EL (cell line): ENCODE measurements around the gene SCGB1D4.
A peak's percentile ranks its signal among the peaks of the same experiment; 100 is the strongest.
"Not testable (repeated sequence)": the region's sequence is repeated elsewhere in the genome, so short reads cannot be mapped to it uniquely, and the experiment has no call there.

Experiments used
- DNase-seq: peaks from one replicate; pipeline ENCODE4 v3.0.0-alpha.2; 2016

SCGB1D4 gene, protein sequence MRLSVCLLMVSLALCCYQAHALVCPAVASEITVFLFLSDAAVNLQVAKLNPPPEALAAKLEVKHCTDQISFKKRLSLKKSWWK

DNA sequence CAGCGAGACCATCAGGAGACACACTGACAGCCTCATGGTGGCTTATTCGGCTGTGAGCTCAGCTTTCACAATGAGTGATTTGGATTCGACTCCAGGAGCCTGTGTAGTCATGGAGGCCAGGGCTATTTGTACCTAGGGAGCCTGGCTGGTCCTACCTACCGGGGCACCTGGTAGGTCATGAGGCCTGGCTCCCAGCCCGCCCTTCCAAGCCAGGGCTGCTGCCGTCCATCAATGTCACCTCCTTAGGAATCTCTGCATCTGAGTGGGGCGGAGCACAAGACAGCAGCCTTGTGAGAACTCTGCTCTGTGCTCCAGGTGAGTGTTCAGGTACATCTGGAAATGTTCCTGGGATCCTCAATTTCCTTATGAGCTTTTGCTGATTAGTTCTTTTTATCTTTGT, at the start of gene SCGB1D4:
SCGB1D4 (minus strand) TSS at position 101 of the 400 bp plus-strand sequence; CDS start at position 36, 65 bp downstream.
- no peak for DNase-seq

DNA sequence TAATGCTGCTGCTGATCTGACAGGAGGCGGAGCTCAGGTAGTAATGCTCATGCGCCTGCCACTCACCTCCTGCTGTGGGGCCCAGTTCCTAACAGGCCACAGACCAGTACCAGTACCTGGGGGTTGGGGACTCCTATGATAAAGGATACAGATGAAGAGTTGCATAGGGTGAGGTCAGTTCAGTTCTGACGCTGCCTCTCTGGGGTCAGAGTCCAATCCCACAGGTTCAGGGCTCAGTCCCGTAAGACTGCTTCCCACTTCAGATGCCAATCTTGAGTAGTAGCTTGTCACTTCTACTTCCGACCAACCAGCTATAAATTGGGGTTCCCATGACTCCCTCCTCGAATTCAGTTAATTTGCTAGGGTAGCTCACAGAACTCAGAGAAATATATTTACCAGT, 47.0 kb upstream of the SCGB1D4 start:
- DNase-seq: no peak

DNA sequence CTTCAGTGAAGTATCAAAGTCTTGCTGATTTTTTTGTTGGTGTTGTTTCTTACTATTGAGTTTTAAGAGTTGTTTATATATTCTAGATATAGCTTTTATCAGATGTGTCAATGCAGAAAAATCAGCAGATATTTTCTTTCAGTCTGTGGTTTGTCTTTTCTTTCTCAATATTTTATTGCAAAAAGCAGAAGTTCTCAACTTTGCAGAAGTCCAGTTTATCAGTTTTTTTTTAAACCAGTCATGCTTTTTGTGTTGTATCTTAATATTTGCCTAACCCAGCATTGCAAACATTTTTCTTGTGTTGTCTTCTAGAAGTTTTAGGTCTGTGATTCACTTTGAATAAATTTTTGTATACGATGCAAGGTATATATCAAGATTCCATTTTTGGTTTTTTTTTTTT, 45.3 kb upstream of the SCGB1D4 start:
- no peak for DNase-seq

DNA sequence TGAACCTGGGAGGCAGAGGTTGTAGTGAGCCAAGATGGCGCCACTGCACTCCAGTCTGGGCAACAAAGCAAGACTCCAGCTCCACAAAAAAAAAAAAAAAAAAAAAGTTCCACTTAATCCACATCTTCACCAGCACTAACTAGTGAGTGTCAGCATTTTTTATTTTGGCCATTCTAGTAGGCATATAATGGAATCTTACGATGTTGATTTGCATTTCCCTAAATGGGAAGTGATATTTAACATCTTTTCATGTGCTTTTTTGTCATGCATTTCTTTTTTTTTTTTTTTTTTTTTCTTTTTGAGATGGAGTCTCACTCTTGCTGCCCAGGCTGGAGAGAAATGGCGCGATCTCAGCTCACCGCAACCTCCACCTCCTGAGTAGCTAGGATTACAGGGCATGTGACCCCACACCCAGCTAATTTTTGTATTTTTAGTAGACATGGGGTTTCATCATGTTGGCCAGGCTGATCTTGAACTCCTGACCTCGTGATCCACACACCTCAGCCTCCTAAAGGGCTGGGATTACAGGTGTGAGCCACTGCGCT, 44.8 kb upstream of the SCGB1D4 start:
- DNase-seq: not testable (repeated sequence)

DNA sequence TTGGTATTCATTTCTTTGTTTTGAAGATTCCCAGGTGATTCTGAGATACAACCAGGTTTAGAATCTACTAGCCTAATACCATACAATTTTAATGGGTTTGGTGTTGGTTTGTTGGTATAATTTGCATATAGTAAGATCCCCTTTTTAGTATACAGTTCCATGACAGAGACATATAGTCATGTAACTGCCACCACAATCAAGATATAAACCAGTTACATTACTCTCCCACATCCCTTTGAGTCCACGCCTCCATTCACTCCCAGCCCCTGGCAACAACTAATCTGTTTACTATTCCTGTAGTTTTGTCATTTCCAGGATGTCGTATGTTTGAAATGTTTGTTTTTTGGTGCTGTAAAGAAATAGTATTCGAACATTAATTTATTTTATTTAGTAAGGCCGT, 42.7 kb upstream of the SCGB1D4 start:
- DNase-seq: no peak

DNA sequence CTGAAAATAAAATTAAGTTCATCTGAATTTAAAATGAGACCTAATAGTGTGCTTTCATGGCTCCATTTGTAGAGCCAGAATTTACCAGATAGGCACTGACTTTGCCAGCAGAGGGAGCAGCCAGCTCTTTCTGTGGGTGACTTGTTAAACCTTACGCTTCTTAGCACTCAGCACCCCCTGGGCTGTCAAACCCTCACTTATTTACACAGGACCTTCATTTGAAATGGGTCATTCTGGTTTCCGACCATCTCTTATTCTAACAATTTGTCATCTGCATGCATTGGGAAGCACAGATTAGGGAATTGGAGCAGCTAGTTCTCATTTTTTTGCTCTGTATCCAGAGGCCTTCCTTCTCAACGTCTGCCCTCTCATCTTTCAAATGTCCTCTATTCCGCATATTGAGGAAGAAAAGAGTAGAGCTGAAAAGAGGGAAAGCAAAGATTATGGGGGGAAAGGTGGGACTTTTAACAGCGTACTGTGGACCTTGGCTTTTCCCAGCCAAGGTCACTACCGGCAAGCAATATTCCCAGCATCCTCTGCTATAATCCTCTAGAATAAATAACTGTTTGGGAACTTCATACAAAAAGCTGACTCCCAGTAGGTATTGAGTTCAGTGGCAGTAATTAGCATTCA, 41.5 kb upstream of the SCGB1D4 start:
- peak; percentile 37 for DNase-seq

DNA sequence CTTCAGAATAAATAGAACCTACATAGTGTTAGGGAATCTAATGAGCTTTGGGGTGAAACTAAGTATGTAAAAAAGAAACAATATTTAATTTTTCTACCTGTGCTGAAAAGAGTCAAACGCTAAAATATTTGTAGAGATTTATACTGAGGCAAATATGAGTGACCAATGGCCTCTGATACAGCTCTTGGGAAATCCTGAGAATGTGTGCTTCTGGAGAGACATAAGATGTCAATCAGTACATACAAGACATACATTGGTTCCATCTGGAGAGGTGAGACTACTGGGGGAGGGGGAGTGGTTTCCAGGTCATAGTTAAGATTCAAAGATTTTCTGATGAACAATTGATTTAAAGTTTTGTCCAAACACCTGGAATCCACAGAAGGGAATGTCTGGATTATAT, 39.3 kb upstream of the SCGB1D4 start:
- DNase-seq: no peak

DNA sequence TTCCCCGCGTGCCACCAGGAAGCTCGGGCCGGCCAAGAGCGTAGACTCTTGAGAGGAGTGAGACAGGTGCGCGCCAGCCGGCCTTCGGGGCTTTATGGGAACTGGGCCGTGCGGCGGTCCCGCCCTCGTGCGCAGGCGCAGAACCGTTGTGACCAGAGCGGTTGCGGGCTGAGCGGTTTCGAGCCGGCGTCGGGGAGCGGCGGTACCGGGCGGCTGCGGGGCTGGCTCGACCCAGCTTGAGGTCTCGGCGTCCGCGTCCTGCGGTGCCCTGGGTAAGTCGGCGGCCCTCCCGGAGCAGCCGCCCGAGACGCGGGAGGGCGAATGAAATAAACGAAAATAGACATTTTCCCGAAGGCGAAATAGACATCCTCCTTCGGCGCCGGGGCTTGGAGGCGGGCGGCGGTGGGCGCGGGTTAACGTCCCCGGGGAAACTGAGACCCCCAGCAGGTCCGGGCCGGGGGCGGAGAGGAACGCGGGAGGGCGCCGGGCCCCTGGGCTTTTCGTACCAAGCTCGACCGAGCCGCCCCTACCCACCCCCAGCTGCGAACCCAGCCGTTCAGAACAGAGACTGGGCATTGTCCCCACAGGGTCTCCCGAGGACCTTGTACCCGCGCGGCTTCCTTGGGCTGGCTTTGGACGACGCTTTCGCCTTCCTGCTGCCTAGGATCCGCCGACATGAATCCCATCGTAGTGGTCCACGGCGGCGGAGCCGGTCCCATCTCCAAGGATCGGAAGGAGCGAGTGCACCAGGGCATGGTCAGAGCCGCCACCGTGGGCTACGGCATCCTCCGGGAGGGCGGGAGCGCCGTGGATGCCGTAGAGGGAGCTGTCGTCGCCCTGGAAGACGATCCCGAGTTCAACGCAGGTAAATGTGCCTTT, 38.7 kb upstream of the SCGB1D4 start, which contains the start of gene ASRGL1:
ASRGL1 (plus strand) TSS at position 146 of the 879 bp plus-strand sequence; CDS start at position 676, 530 bp downstream.
- peak; percentile 63 for DNase-seq

DNA sequence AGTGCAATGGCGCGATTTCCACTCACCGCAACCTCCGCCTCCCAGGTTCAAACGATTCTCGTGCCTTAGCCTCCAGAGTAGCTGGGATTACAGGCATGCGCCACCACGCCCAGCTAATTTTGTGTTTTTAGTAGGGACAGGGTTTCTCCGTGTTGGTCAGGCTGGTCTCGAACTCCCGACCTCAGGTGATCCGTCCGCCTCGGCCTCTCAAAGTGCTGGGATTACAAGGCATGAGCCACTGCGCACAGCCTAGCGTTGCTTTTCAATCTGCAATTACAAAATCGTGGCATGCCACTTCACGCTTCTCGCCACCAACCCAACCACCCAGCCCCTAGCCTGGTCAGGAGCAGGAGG, 38.1 kb upstream of the SCGB1D4 start:
- not testable (repeated sequence) for DNase-seq

DNA sequence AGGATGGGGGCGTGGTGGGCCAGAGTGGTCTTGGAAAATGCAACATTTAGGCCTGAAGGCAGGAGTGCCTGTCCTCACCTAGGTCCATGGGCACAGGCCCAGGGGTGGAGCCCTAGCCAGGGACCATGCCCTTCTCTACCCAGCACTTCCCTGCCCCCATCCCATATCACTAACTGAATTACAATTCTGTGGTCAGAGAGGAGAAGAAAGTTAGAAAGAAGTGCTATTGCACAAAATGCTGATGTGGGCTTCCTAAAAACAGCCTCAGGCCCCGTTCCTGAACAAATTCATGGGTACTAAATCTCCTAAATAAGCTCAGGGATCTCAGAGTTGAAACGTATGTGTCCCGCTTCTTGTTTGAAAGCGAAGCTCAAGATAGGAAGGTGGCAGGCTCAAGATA, 34.9 kb upstream of the SCGB1D4 start:
- no peak for DNase-seq

DNA sequence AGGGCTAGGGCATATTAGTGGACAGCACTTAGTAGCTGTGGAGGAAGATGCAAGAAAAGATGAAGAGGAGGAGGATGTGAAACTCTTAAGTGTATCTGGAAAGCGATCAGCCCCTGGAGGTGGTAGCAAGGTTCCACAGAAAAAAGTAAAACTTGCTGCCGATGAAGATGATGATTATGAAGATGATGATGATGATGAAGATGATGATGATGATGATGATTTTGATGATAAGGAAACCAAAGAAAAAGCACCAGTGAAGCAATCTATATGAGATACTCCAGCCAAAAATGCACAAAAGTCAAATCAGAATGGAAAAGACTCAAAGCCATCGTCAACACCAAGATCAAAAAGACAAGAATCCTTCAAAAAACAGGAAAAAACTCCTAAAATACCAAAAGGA, 32.4 kb upstream of the SCGB1D4 start:
- not testable (repeated sequence) for DNase-seq

DNA sequence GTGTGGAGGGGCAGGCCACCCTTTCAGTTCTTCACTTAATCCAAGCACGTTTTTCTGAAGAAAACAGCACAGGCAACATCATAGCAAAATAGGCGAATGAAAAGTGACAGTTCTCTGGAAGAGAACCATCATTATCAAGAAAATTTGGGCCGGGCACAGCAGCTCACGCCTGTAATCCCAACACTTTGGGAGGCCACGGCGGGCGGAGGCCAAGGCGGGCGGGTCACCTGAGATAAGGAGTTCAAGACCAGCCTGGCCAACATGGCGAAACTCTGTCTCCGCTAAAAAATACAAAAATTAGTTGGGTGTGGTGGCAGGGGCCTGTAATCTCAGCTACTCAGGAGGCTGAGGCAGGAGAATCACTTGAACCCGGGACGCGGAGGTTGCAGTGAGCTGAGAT, 28.7 kb upstream of the SCGB1D4 start:
- not testable (repeated sequence) for DNase-seq

DNA sequence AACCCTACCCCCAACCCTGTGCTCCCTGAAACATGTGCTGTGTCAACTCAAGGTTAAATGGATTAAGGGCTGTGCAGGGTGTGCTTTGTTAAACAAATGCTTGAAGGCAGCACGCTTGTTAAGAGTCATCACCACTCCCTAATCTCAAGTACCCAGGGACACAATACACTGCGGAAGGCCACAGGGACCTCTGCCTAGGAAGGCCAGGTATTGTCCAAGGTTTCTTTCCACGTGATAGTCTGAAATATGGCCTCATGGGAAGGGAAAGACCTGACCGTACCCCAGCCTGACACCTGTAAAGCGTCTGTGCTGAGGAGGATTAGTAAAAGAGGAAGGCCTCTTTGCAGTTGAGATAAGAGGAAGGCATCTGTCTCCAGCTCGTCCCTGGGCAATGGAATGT, 27.8 kb upstream of the SCGB1D4 start:
- not testable (repeated sequence) for DNase-seq

DNA sequence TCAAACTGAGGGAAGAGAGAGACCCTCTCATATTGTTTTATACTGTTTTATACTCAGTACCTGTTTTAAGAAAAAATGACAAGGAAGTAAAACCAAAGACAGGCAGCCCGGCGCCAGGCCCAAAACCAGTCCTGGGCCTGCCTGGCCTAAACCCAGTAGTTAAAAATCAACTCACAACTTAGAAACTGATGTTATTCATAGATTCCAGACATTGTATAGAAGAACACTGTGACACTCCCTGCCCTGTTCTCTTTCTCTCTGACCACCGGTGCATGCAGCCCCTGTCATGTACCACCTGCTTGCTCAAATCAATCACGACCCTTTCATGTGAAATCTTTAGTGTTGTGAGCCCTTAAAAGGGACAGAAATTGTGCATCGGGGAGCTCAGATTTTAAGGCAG, 26.9 kb upstream of the SCGB1D4 start:
- not testable (repeated sequence) for DNase-seq

DNA sequence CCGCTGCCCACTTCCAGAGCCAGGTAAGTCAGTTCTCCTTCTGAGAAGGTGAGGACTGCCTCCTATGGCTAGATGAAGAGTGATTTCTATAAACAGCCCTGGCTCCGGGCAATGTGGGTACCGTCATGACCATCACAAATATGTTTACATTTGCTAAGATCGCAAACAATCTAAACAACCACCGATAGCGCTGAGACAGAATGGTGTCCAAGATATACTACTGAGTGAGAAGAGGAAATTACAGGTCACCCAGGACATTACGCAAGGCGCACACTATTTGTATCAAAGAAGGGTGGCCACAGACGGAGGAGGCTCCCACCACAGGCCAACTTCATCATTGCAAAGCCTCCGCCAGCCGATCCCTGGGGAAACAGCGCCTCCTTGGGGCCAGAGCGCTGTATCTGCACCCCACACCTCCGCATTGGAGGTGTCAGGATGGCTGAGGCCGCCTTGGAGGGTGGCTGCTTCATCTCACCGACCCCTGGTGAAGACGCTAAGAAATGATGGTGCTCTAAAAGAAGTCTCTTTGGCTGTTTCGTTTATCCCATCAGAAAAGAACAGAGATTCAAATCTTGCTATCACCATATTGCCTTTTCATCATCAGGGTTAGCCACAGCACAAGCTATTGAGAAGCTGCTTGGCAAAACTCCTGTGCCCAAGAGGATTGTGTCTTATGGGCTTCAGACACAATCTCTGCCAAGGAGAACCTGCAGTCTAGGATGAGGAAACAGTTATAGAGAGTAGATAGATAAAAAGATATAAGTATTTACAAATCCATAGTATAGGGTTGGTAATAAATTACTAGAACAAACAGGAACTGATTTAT, 26.1 kb upstream of the SCGB1D4 start:
- DNase-seq: peak; percentile 33

DNA sequence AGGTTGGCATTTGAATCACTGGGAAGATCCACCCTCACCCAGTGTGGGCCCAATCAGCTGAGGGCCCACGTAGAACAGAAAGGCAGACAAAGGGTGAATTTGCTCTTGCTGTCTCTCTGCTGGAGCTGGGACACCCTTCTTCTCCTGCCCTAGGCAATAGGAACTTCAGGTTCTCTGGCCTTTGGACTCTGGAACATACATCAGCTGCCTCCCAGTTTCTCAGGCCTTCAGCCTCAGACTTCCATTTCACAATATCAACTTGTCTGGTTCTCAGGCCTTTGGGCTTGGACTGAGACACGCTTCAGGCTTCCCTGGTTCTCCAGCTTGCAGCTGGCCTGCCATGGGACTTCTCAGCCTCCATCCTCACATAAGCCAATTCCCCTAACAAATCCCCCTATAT, 23.6 kb upstream of the SCGB1D4 start:
- no peak for DNase-seq

DNA sequence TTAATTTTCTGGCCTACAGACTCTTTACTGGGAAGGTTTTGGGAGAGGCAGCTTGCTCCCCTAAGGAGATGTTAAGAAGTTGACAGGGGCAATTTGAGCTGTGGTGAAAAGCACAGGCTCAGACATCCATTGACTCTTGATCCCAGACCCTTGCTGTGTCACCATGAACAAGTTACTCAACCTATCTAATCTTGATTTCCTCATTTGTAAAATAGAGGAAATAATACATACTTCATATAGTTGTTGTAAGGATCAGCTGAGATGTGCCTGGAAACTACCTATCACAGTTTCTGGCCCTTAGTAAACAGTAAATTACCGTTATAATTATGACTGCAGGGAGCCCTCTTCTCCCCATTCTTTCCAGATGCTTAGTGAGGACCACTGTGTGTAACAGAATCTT, 16.6 kb upstream of the SCGB1D4 start:
- DNase-seq: no peak

DNA sequence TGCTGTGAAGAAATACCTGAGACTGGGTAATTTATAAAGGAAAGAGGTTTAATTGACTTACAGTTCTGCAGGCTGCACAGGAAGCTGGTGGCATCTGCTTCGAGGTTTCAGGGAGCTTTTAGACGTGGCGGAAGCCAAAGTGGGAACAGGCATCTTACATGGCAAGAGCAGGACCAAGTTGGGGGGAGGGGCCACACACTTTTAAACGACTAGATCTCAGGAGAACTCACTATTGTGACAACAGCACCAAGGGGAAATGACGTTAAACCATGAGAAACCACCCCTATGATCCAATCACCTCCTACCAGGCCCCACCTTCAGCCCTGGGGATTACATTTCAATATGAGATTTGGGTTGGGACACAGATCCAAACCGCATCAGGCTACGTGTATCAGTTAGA, 11.1 kb upstream of the SCGB1D4 start:
- DNase-seq: no peak

DNA sequence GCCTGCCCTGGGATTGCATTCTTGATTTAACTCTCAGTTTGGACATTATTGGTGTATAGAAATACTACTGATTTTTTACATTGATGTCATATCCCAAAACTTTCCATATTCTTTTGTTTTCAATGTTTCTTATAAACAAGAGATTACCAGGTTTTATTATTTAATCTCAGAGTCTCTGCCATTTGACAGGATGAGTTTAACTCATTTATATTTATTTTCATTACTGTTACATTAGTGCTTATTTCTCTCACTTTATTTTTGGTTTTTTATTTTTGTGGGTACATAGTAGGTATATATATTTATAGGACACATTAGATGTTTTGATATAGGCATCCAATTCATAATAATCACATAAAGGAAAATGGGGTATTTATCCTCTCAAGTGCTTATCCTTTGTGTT, 9.1 kb upstream of the SCGB1D4 start:
- no peak for DNase-seq

DNA sequence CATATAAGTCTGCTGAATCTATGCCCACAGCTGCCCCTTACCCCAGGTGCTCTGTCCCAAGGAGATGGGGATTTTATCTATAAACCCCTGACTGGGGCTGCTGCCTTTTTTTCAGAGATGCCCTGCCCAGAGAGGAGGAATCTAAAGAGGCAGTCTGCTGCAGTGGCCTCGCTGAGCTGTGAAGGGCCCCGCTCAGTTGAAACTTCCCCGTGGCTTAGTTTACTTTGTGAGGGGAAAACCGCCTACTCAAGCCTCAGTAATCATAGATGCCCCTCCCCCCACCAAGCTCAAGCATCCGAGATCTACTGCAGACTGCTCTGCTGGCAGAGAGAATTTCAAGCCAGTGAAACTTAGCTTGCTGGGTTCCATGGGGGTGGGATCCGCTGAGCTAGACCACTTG, 7.4 kb upstream of the SCGB1D4 start:
- no peak for DNase-seq

DNA sequence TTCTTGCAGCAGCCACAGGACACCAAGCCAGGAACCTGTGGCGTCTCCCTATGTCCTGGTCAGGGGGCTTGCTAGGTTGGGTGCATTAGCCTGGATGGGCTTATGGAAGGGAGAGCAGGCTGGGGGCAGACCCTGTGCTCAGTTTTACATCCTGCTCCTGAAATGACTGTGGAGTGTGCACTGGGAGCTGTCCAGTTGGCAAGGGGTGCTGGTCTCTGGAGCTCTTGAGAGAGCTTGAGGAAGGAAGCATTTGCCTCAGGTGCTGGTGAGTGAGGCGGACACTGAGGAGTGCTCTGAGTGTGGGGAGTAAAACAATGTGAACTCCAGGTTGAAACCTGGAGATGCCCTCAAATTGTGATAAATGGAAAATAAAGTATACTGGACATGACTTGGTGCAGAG, 3.4 kb downstream of the SCGB1D4 start:
- DNase-seq: peak; percentile 15

DNA sequence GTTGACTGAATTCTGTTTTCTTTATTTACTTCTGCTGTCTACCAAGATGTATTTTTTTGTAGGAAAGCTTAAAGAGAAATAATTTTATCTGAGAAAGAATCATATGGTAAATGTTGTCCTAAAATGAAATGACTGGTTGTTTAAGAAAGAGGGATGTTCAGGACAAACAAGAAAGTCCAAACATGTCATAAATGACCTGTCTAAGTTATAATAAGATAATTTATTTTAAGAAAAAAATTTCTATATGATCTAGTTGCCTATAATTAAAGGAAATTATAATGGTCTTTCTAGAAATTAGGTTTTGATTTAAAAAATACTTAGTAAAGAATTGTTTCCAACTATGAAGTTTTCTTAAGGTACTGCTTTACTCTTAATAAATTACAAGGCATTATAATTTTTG, 18.4 kb downstream of the SCGB1D4 start:
- no peak for DNase-seq

DNA sequence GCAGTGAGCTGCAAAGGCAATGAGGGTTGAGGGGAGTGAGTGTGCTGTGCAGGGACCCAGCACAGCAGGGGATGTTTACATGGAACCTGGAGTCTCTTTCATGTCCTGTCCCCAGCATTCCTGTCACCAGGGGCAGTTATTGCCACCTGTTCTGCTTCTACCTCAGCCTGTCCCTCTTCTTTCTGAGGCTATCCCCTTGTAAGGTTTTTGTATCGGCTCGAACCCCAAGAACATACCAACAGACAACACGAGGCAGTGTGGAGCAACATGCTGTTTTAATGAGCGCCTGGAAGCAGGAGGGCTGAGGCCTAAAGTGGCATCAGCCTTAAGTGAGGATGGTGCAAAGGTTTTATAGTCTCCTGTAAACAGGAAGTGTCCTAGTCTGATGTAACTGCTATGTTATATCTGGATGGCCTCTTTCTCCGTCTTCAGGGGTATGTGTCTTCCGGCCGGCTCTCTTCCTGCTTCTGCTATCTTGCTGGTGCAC, 25.0 kb downstream of the SCGB1D4 start:
- DNase-seq: no peak
